Panc1 (cell line): ENCODE measurements around the gene CFAP77.

Experiments used
- CTCF ChIP-seq: fragments of 450-650 bp; IDR thresholded peaks from 2 replicates; pipeline ENCODE4 v1.5.1; 2017; ENCODE audit warnings: mild to moderate bottlenecking
- POLR2AphosphoS5 ChIP-seq: IDR thresholded peaks from 2 replicates; pipeline ENCODE4 v1.6.1; 2012; ENCODE audit warnings: mild to moderate bottlenecking, low read depth, low read length, moderate library complexity
- SIN3A ChIP-seq: IDR thresholded peaks from 2 replicates; pipeline ENCODE4 v1.6.1; 2012; ENCODE audit warnings: low read depth, mild to moderate bottlenecking, low read length, moderate library complexity, borderline replicate concordance; ENCODE audit not compliant: insufficient read depth
- TF ChIP-seq, protein P1 (sequence below), 2 experiments: IDR thresholded peaks; 2 replicates each; pipeline ENCODE4 v1.6.1; 2011 to 2012; ENCODE audit warnings: low read depth in 2 of 2, control low read depth in 1 of 2, low read length in 1 of 2, mild to moderate bottlenecking in 1 of 2, moderate library complexity in 1 of 2; ENCODE audit not compliant: insufficient read depth in 1 of 2

- TF ChIP-seq CTCF: no peak
- TF ChIP-seq POLR2AphosphoS5: no peak
- TF ChIP-seq, protein P1, sequence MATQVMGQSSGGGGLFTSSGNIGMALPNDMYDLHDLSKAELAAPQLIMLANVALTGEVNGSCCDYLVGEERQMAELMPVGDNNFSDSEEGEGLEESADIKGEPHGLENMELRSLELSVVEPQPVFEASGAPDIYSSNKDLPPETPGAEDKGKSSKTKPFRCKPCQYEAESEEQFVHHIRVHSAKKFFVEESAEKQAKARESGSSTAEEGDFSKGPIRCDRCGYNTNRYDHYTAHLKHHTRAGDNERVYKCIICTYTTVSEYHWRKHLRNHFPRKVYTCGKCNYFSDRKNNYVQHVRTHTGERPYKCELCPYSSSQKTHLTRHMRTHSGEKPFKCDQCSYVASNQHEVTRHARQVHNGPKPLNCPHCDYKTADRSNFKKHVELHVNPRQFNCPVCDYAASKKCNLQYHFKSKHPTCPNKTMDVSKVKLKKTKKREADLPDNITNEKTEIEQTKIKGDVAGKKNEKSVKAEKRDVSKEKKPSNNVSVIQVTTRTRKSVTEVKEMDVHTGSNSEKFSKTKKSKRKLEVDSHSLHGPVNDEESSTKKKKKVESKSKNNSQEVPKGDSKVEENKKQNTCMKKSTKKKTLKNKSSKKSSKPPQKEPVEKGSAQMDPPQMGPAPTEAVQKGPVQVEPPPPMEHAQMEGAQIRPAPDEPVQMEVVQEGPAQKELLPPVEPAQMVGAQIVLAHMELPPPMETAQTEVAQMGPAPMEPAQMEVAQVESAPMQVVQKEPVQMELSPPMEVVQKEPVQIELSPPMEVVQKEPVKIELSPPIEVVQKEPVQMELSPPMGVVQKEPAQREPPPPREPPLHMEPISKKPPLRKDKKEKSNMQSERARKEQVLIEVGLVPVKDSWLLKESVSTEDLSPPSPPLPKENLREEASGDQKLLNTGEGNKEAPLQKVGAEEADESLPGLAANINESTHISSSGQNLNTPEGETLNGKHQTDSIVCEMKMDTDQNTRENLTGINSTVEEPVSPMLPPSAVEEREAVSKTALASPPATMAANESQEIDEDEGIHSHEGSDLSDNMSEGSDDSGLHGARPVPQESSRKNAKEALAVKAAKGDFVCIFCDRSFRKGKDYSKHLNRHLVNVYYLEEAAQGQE (IDR thresholded peaks at IDR 0.05; ENCODE audit: insufficient read depth in 1 of 2, low read depth in 2 of 2, low read length in 1 of 2): no peak
- no peak for TF ChIP-seq SIN3A
Measured at GRCh38 chr9:132430998-132431397, 21.0 kb downstream of the CFAP77 start.
